Kidney (tissue), 14 donors: Measurements from ENCODE around the gene RALGDS. TPM values are rescaled to one million over a fixed set of nuclear protein-coding genes. Genes with fewer than 3 reads are reported as not detected.
"Not testable (repeated sequence)": the region's sequence is repeated elsewhere in the genome, so short reads cannot be mapped to it uniquely, and the experiment has no call there.

ENCODE experiments used
- DNase-seq, 5 donors: peaks; one replicate each; pipeline ENCODE4 v3.0.0-alpha.2; 2013 to 2020
- FAIRE-seq: peaks from 2 replicates; lab custom pipeline; 2012; peaks lifted over from hg19 to GRCh38; lab: Jason Lieb, UNC
- H3K27ac ChIP-seq, 2 donors: one replicate each; pipeline ENCODE4 v1.7.0; 2013; ENCODE audit warnings: low read depth in 2 of 2, low read length in 2 of 2, inconsistent platforms in 1 of 2
- H3K27me3 ChIP-seq: one replicate; pipeline ENCODE4 v1.7.1; 2013; ENCODE audit warnings: low read length, inconsistent platforms; ENCODE audit not compliant: control insufficient read depth, insufficient read depth
- H3K36me3 ChIP-seq, 3 donors: one replicate each; pipeline versions ENCODE4 v1.7.0 to v1.7.1; 2013; ENCODE audit warnings: low read length in 3 of 3, control low read depth in 1 of 3, inconsistent platforms in 1 of 3; ENCODE audit not compliant: insufficient read depth in 3 of 3, control insufficient read depth in 2 of 3
- H3K4me1 ChIP-seq, 3 donors: one replicate each; pipeline versions ENCODE4 v1.7.0 to v1.7.1; 2013; ENCODE audit warnings: low read length in 3 of 3, inconsistent platforms in 1 of 3, low read depth in 1 of 3; ENCODE audit not compliant: control insufficient read depth in 2 of 3, insufficient read depth in 2 of 3
- H3K4me3 ChIP-seq, 3 donors: one replicate each; pipeline versions ENCODE4 v1.7.0 to v1.8.1; 2013; ENCODE audit warnings: low read length in 3 of 3, control low read depth in 1 of 3, inconsistent platforms in 1 of 3
- H3K9ac ChIP-seq, 3 donors: one replicate each; pipeline versions ENCODE4 v1.7.0 to v1.7.1; 2013; ENCODE audit warnings: low read length in 3 of 3, control low read depth in 1 of 3, inconsistent platforms in 1 of 3
- H3K9me3 ChIP-seq, 3 donors: one replicate each; pipeline versions ENCODE4 v1.7.0 to v1.7.1; 2013; ENCODE audit warnings: low read length in 3 of 3, control low read depth in 1 of 3, inconsistent platforms in 1 of 3; ENCODE audit not compliant: control insufficient read depth in 2 of 3, insufficient read depth in 1 of 3
- CTCF ChIP-seq: IDR thresholded peaks from 3 replicates; pipeline ENCODE4 v1.5.1; 2012; ENCODE audit warnings: mild to moderate bottlenecking, moderate library complexity, borderline replicate concordance; ENCODE audit not compliant: insufficient read depth; ENCODE audit errors: extremely low read depth
- intact Hi-C: fragments of 100-400 bp; cut with DNase I; formaldehyde crosslinking; loops from one replicate; pipeline ENCODE4 v1.11.1; 2022
- polyA plus RNA-seq: library from polyadenylated mRNA; stranded (reverse); fragments of 350-450 nt; fragmentation: Illumina TruSeq; extraction: RNeasy Lipid Tissue Mini Kit (QIAGEN cat#74804); gene quantifications from one replicate; pipeline ENCODE4 v1.2.3, GENCODE V29; 2014; ENCODE audit warnings: low read depth, low replicate concordance; ENCODE audit not compliant: insufficient read depth
- total RNA-seq: library from RNA; stranded (reverse); fragmentation: NEBNext Ultra II Directional; extraction: Animal tissue kit (Norgen Biotek cat#: 25700); gene quantifications from one replicate; pipeline ENCODE4 v1.2.1, GENCODE V29; 2021
- donor health status: control.
- donor health status: control.
- donor health status: control.
- donor health status: control.
- donor health status: control.
- donor health status: DM: yes; HTN: yes; CAD: no.
- donor health status: Normal renal cell carcinoma (clear cell type).

RALGDS gene
- total and polyA plus RNA-seq, 2 donors from 2014 or later = 13.0 to 43.3 TPM

GRCh38 chr9:133075925-133076630 is 45.0 kb downstream of the RALGDS start:
- Histone ChIP-seq H3K27ac (no peak overlapping the region), H3K36me3 (no peaks in the 10 kb centered on the region), H3K27me3 (no peaks in the 10 kb centered on the region), H3K4me3 (no peak overlapping the region), H3K4me1 (peaks cover 0 to 2% (median 0%) of the 10 kb centered on the region in 3 donors), H3K9me3 (no peaks in the 10 kb centered on the region), H3K9ac (no peak overlapping the region)
- FAIRE-seq (no peak), DNase-seq (peak in 2 of 5 donors; percentile 13 to 38)
- no peak for TF ChIP-seq CTCF
- intact Hi-C loops = no loop called here

- intact Hi-C loops = no loop called here
- DNase-seq (no peak), FAIRE-seq (no peak)
- no peaks in the 10 kb centered on the region for H3K27me3 ChIP-seq
- no peak overlapping the region for H3K27ac ChIP-seq
- TF ChIP-seq CTCF = no peak
- no peak overlapping the region for H3K4me3 ChIP-seq
- no peak overlapping the region for H3K9ac ChIP-seq
- H3K9me3 ChIP-seq = no peaks in the 10 kb centered on the region
- H3K4me1 ChIP-seq = peaks cover 0 to 2% (median 0%) of the 10 kb centered on the region in 3 donors
- H3K36me3 ChIP-seq = no peaks in the 10 kb centered on the region
Observed at GRCh38 chr9:133074111-133074651, 46.9 kb downstream of the RALGDS start.

- Histone ChIP-seq H3K27me3 (no peaks in the 10 kb centered on the region), H3K9ac (no peak overlapping the region), H3K9me3 (no peaks in the 10 kb centered on the region), H3K4me1 (peaks cover 0 to 2% (median 0%) of the 10 kb centered on the region in 3 donors), H3K4me3 (no peak overlapping the region), H3K36me3 (no peaks in the 10 kb centered on the region), H3K27ac (no peak overlapping the region)
- intact Hi-C loops = no loop called here
- FAIRE-seq (no peak), DNase-seq (no peak)
- TF ChIP-seq CTCF = no peak
Observed at GRCh38 chr9:133073086-133074014, 47.7 kb downstream of the RALGDS start.

- H3K9me3 ChIP-seq, FAIRE-seq, H3K36me3 ChIP-seq, H3K27ac ChIP-seq, H3K9ac ChIP-seq, H3K27me3 ChIP-seq, DNase-seq, H3K4me3 ChIP-seq, H3K4me1 ChIP-seq, intact Hi-C loops: not testable (repeated sequence)
Observed at GRCh38 chr9:133072210-133072609, 48.8 kb downstream of the RALGDS start.
